Uterus (tissue), 2 donors: ENCODE results near the gene PEAK1.

Experiments
- POLR2A ChIP-seq, 2 donors: fragments of 450-650 bp; IDR thresholded peaks; one replicate each; pipeline ENCODE4 v1.6.1; 2016; ENCODE audit warnings: antibody characterized with exemption in 2 of 2, mild to moderate bottlenecking in 1 of 2, moderate library complexity in 1 of 2
- TF ChIP-seq, protein P1 (sequence below), 4 experiments: fragments of 200-600 bp in 2 of 4; fragments of 450-650 bp in 2 of 4; sonication (generic) in 2 of 4; IDR thresholded peaks; one replicate each; pipeline ENCODE4 v1.5.1; 2016 to 2019; ENCODE audit warnings: antibody characterized with exemption in 4 of 4, mild to moderate bottlenecking in 2 of 4, moderate library complexity in 1 of 4

DNA sequence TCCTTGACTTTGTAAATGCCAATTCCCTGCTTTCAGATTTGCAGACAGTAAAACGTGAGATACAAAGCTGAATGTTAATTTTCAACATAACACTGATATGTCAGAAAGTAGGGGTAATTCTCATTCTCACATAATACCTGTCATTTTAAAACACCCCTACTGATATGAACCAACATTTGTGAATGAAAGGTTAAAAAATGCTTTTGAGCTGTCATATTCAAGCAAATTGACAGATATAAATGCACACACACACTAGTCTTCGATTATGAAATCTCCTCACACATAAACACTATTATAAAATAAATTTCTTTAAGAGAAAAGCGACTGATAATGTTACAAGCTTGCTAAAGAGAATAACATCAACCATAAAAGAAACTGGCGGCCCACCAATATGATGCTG is 128.8 kb downstream of the PEAK1 start:
- TF ChIP-seq, protein P1, sequence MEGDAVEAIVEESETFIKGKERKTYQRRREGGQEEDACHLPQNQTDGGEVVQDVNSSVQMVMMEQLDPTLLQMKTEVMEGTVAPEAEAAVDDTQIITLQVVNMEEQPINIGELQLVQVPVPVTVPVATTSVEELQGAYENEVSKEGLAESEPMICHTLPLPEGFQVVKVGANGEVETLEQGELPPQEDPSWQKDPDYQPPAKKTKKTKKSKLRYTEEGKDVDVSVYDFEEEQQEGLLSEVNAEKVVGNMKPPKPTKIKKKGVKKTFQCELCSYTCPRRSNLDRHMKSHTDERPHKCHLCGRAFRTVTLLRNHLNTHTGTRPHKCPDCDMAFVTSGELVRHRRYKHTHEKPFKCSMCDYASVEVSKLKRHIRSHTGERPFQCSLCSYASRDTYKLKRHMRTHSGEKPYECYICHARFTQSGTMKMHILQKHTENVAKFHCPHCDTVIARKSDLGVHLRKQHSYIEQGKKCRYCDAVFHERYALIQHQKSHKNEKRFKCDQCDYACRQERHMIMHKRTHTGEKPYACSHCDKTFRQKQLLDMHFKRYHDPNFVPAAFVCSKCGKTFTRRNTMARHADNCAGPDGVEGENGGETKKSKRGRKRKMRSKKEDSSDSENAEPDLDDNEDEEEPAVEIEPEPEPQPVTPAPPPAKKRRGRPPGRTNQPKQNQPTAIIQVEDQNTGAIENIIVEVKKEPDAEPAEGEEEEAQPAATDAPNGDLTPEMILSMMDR (IDR thresholded peaks at IDR 0.05), result no peak
- TF ChIP-seq POLR2A (IDR thresholded peaks at IDR 0.05), result no peak
